Psoas muscle (tissue), 8 donors: ENCODE data around the gene COL15A1. TPM values are rescaled to one million over a fixed set of nuclear protein-coding genes. Genes with fewer than 3 reads are reported as not detected.
A peak's percentile ranks its signal among the peaks of the same experiment; 100 is the strongest.

Experiments used
- ATAC-seq, 4 donors: fragments of 200-7000 bp; cut with Tn5 transposase; one replicate each; pipeline ENCODE4 v1.9.1; 2020; ENCODE audit warnings: moderate library complexity in 3 of 4, mild to moderate bottlenecking in 2 of 4
- DNase-seq, 2 donors: peaks; one replicate each; pipeline ENCODE4 v3.0.0-alpha.2; 2020
- H3K27ac ChIP-seq: fragments of 200-600 bp; one replicate; pipeline ENCODE4 v1.8.0; 2022
- H3K27me3 ChIP-seq, 3 donors: fragments of 200-600 bp in 1 of 3; one replicate each; pipeline versions ENCODE4 v1.6.1 to v1.8.0; 2013 to 2022; ENCODE audit warnings: low read length in 2 of 3, mild to moderate bottlenecking in 2 of 3, moderate library complexity in 1 of 3; ENCODE audit not compliant: insufficient read depth in 3 of 3
- H3K36me3 ChIP-seq, 2 donors: fragments of 200-600 bp in 1 of 2; one replicate each; pipeline versions ENCODE4 v1.6.1 to v1.8.0; 2013 to 2022; ENCODE audit warnings: low read depth in 1 of 2, mild to moderate bottlenecking in 1 of 2, moderate library complexity in 1 of 2; ENCODE audit not compliant: insufficient read depth in 1 of 2
- H3K4me1 ChIP-seq: fragments of 200-600 bp; one replicate; pipeline ENCODE4 v1.8.0; 2022
- H3K4me3 ChIP-seq: fragments of 200-600 bp; one replicate; pipeline ENCODE4 v1.8.0; 2022; ENCODE audit warnings: mild to moderate bottlenecking
- H3K9me3 ChIP-seq: fragments of 200-600 bp; one replicate; pipeline ENCODE4 v1.8.0; 2022
- WGBS, 3 donors: extraction: QIAGEN DNeasy Blood & Tissue Kit; methylation state at CpG; one replicate each; pipeline versions ENCODE4 v1.1.6 to v1.1.7; 2013; 5-methylcytosine and 5-hydroxymethylcytosine counted together
- intact Hi-C, 2 donors: fragments of 100-400 bp; cut with DNase I; formaldehyde crosslinking; loops; one replicate each; pipeline versions ENCODE4 v1.11.0 to v1.14.2; 2022
- polyA plus RNA-seq, 3 donors: library from polyadenylated mRNA; stranded (reverse); fragments of 200-250 nt; gene quantifications; one replicate each; pipeline ENCODE4 v1.2.3, GENCODE V29; 2013
- total RNA-seq, 4 donors: library from RNA; stranded (reverse); fragmentation: NEBNext Ultra II Directional in 2 of 4; extraction: Animal tissue kit (Norgen Biotek cat#: 25700) in 2 of 4; gene quantifications; one replicate each; pipeline versions ENCODE4 v1.2.1 to v1.2.4, GENCODE V29; 2021 to 2023
- TF ChIP-seq, protein P1 (sequence below): fragments of 200-600 bp; IDR thresholded peaks from one replicate; pipeline ENCODE4 v1.8.0; 2022; ENCODE audit warnings: antibody characterized with exemption
- donor health status: healthy with polysubstance abuse.
- donor health status: DM: no; HTN: no; CAD: no; lungs with moderate emphysema.
- donor health status: Bipolar disorder and iron deficiency.
- donor health status: healthy.
- donor health status: DM: yes; HTN: yes; CAD: no.
- donor health status: DM: no; HTN: no; CAD: no.
- donor health status: DM: no; HTN: no; CAD: no.
- donor health status: DM: yes; HTN: yes; CAD: no.

COL15A1 gene
- total and polyA plus RNA-seq, 7 donors, result 2.9 to 34.7 (median 7.5) TPM

DNA sequence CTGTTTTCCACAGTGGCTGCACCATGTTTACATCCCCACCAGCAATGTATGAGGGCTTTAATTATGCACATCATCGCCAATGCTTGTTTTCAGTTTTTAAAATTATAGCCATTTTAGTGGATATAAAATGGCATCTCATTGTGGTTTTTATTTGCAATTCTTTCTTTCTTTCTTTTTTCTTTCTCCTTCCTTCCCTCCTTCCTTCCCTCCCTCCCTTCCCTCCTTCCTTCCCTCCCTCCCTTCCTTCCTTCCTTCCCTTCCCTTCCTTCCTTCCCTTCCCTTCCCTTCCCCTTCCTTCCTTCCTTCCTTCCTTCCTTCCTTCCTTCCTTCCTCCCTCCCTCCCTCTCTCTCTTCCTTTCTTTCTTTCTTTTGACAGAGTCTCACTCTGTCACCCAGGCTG, 6.6 kb downstream of the COL15A1 start:
- Histone ChIP-seq H3K9me3 (no peaks in the 10 kb centered on the region), H3K4me3 (no peak overlapping the region), H3K27me3 (peaks cover 0 to 27% (median 3%) of the 10 kb centered on the region in 3 donors), H3K4me1 (no peaks in the 10 kb centered on the region), H3K36me3 (no peaks in the 10 kb centered on the region), H3K27ac (no peak overlapping the region)
- intact Hi-C loops, result no loop called here
- WGBS, 3 donors, result 91 to 97% (median 97%) methylated on average over 1 of the region's 1 CpG
- TF ChIP-seq, protein P1, sequence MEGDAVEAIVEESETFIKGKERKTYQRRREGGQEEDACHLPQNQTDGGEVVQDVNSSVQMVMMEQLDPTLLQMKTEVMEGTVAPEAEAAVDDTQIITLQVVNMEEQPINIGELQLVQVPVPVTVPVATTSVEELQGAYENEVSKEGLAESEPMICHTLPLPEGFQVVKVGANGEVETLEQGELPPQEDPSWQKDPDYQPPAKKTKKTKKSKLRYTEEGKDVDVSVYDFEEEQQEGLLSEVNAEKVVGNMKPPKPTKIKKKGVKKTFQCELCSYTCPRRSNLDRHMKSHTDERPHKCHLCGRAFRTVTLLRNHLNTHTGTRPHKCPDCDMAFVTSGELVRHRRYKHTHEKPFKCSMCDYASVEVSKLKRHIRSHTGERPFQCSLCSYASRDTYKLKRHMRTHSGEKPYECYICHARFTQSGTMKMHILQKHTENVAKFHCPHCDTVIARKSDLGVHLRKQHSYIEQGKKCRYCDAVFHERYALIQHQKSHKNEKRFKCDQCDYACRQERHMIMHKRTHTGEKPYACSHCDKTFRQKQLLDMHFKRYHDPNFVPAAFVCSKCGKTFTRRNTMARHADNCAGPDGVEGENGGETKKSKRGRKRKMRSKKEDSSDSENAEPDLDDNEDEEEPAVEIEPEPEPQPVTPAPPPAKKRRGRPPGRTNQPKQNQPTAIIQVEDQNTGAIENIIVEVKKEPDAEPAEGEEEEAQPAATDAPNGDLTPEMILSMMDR, result no peak
- ATAC-seq, result no peak
- DNase-seq, result no peak

DNA sequence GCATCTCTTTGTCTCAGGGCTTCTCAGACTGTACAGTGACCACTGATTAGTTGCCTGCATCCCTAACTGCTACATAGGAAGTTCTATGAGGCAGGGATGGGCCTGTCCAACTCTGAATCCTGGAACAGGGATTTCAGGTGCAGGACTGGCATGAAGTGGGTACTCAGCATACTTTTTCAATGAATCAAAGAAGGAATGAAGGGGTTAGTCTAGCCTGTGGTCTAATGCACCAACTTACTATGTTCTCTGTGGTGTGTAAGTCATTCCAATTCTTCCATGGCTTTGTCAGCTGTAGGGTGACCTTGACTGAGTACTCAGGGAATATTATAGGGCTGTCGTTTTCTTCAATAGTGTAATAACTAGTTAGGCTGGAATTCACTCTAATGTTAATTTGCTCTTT, 8.3 kb downstream of the COL15A1 start:
- H3K4me3 ChIP-seq, result no peak overlapping the region
- H3K4me1 ChIP-seq, result no peaks in the 10 kb centered on the region
- no peaks in the 10 kb centered on the region for H3K9me3 ChIP-seq
- H3K27me3 ChIP-seq, result peaks cover 0 to 10% (median 0%) of the 10 kb centered on the region in 3 donors
- intact Hi-C loops, result no loop called here
- 48 to 61% (median 49%) methylated on average over 1 of the region's 1 CpG for WGBS, 3 donors
- no peak for DNase-seq
- H3K27ac ChIP-seq, result no peak overlapping the region
- H3K36me3 ChIP-seq, result no peaks in the 10 kb centered on the region
- ATAC-seq, result no peak
- TF ChIP-seq, protein P1, result no peak

DNA sequence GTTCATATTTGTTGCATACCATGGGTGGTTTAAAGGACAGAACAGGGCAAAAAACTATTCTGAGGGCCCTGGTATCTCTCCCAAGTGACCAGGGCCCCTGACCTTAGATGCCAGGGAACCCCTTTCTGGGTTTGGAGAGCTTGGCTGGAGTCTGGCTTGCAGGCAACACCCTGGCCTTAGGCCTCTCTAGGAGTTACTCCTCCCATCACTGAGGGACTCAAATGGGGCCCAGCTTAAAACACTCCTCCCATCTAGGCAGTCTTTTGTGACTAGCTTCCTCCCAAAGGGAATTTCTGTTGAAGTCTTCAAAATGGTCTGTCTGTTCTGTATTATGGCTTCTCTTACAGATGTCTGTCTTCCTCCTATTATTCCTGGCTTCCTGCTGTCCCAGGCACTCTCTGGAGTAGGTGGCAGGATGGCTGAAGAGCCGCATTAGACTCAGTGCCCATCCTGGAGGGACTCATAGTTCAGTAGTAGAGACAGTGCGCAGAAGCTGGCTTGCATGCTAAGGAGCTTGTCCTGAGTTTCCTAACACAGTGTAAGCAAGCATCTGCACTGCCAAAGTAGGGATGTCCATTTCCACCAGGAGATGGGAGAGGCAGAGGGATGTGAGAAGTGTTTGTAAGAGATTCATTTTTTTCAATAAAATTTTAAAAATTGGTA, 10.0 kb downstream of the COL15A1 start:
- ATAC-seq (no peak), DNase-seq (no peak)
- WGBS, 3 donors, result 52 to 59% (median 53%) methylated on average over 2 of the region's 2 CpGs
- intact Hi-C loops, result no loop called here
- H3K27ac ChIP-seq, result peak overlapping the region; percentile 23
- TF ChIP-seq, protein P1, result no peak
- peaks cover 0 to 3% (median 0%) of the 10 kb centered on the region in 3 donors for H3K27me3 ChIP-seq
- no peaks in the 10 kb centered on the region for H3K36me3 ChIP-seq
- no peak overlapping the region for H3K4me3 ChIP-seq
- no peaks in the 10 kb centered on the region for H3K4me1 ChIP-seq
- no peaks in the 10 kb centered on the region for H3K9me3 ChIP-seq

DNA sequence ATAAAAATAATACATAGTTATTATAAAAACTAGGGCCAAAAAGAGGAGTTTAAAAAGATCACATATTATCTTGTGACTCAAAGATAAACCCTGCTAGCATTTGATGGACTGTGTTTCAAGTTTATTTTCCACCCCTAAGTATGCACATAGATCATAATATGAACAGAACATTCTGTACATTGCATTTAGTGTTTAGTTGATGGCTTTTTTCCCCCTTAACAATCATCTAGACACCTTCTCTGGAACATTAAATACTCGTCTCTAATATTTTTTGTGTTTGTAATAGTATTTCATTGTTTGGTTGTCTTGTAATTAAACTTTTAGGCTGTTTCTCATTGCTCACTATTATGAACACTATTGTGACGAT, 10.5 kb downstream of the COL15A1 start:
- no peak for DNase-seq
- Histone ChIP-seq H3K4me3 (no peak overlapping the region), H3K36me3 (no peaks in the 10 kb centered on the region), H3K4me1 (no peaks in the 10 kb centered on the region), H3K9me3 (no peaks in the 10 kb centered on the region), H3K27me3 (peaks cover 0 to 3% (median 0%) of the 10 kb centered on the region in 3 donors), H3K27ac (no peak overlapping the region)
- WGBS, 3 donors, result 46 to 65% (median 48%) methylated on average over 2 of the region's 2 CpGs
- intact Hi-C loops, result no loop called here
- TF ChIP-seq, protein P1, result no peak
- no peak for ATAC-seq

DNA sequence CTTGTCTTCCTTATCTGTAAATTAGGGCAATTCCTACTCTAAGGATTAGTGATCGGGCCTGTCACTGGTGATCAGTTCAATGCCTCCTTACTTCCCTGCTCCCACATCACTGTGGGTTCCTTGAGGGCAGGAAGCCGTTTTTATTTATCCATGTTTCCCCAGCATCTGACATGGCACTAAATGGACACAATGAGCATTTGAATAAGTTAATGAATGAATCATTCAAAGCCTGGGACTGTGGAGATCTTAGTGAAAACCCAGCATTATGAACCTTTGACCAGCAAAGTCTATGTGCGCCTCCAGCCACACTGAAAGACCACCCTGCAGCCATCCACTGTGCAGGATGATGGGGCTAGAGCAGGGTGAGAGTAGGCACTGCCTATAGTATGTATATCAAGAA, 11.6 kb downstream of the COL15A1 start:
- Histone ChIP-seq H3K27me3 (peaks cover 0 to 11% (median 0%) of the 10 kb centered on the region in 3 donors), H3K4me3 (no peak overlapping the region), H3K9me3 (no peaks in the 10 kb centered on the region), H3K36me3 (no peaks in the 10 kb centered on the region), H3K27ac (no peak overlapping the region), H3K4me1 (no peaks in the 10 kb centered on the region)
- DNase-seq (no peak), ATAC-seq (no peak)
- TF ChIP-seq, protein P1, result no peak
- intact Hi-C loops, result no loop called here
- WGBS, 3 donors, result 75 to 79% (median 76%) methylated on average over 3 of the region's 3 CpGs
